Kidney (tissue), 14 donors: ENCODE data around the gene KCNC3. TPM values are rescaled to one million over a fixed set of nuclear protein-coding genes. Genes with fewer than 3 reads are reported as not detected.

Experiments used
- DNase-seq, 5 donors: peaks; one replicate each; pipeline ENCODE4 v3.0.0-alpha.2; 2013 to 2020
- FAIRE-seq: peaks from 2 replicates; lab custom pipeline; 2012; peaks lifted over from hg19 to GRCh38; lab: Jason Lieb, UNC
- H3K27ac ChIP-seq, 2 donors: one replicate each; pipeline ENCODE4 v1.7.0; 2013; ENCODE audit warnings: low read depth in 2 of 2, low read length in 2 of 2, inconsistent platforms in 1 of 2
- H3K27me3 ChIP-seq: one replicate; pipeline ENCODE4 v1.7.1; 2013; ENCODE audit warnings: low read length, inconsistent platforms; ENCODE audit not compliant: control insufficient read depth, insufficient read depth
- H3K36me3 ChIP-seq, 3 donors: one replicate each; pipeline versions ENCODE4 v1.7.0 to v1.7.1; 2013; ENCODE audit warnings: low read length in 3 of 3, control low read depth in 1 of 3, inconsistent platforms in 1 of 3; ENCODE audit not compliant: insufficient read depth in 3 of 3, control insufficient read depth in 2 of 3
- H3K4me1 ChIP-seq, 3 donors: one replicate each; pipeline versions ENCODE4 v1.7.0 to v1.7.1; 2013; ENCODE audit warnings: low read length in 3 of 3, inconsistent platforms in 1 of 3, low read depth in 1 of 3; ENCODE audit not compliant: control insufficient read depth in 2 of 3, insufficient read depth in 2 of 3
- H3K4me3 ChIP-seq, 3 donors: one replicate each; pipeline versions ENCODE4 v1.7.0 to v1.8.1; 2013; ENCODE audit warnings: low read length in 3 of 3, control low read depth in 1 of 3, inconsistent platforms in 1 of 3
- H3K9ac ChIP-seq, 3 donors: one replicate each; pipeline versions ENCODE4 v1.7.0 to v1.7.1; 2013; ENCODE audit warnings: low read length in 3 of 3, control low read depth in 1 of 3, inconsistent platforms in 1 of 3
- H3K9me3 ChIP-seq, 3 donors: one replicate each; pipeline versions ENCODE4 v1.7.0 to v1.7.1; 2013; ENCODE audit warnings: low read length in 3 of 3, control low read depth in 1 of 3, inconsistent platforms in 1 of 3; ENCODE audit not compliant: control insufficient read depth in 2 of 3, insufficient read depth in 1 of 3
- CTCF ChIP-seq: IDR thresholded peaks from 3 replicates; pipeline ENCODE4 v1.5.1; 2012; ENCODE audit warnings: mild to moderate bottlenecking, moderate library complexity, borderline replicate concordance; ENCODE audit not compliant: insufficient read depth; ENCODE audit errors: extremely low read depth
- intact Hi-C: fragments of 100-400 bp; cut with DNase I; formaldehyde crosslinking; loops from one replicate; pipeline ENCODE4 v1.11.1; 2022
- polyA plus RNA-seq: library from polyadenylated mRNA; stranded (reverse); fragments of 350-450 nt; fragmentation: Illumina TruSeq; extraction: RNeasy Lipid Tissue Mini Kit (QIAGEN cat#74804); gene quantifications from one replicate; pipeline ENCODE4 v1.2.3, GENCODE V29; 2014; ENCODE audit warnings: low read depth, low replicate concordance; ENCODE audit not compliant: insufficient read depth
- total RNA-seq: library from RNA; stranded (reverse); fragmentation: NEBNext Ultra II Directional; extraction: Animal tissue kit (Norgen Biotek cat#: 25700); gene quantifications from one replicate; pipeline ENCODE4 v1.2.1, GENCODE V29; 2021
- donor health status: control.
- donor health status: control.
- donor health status: control.
- donor health status: control.
- donor health status: control.
- donor health status: DM: yes; HTN: yes; CAD: no.
- donor health status: Normal renal cell carcinoma (clear cell type).

Gene KCNC3
- total and polyA plus RNA-seq, 2 donors from 2014 or later = 9.1 to 31.0 TPM

GRCh38 chr19:50320596-50320995, 8.6 kb downstream of the KCNC3 start:
- DNase-seq = no peak
- Histone ChIP-seq H3K4me3 (no peak overlapping the region), H3K36me3 (no peaks in the 10 kb centered on the region), H3K4me1 (no peaks in the 10 kb centered on the region), H3K9ac (no peak overlapping the region), H3K9me3 (no peaks in the 10 kb centered on the region), H3K27ac (no peak overlapping the region), H3K27me3 (no peaks in the 10 kb centered on the region)
- intact Hi-C loops = no loop called here
- no peak for FAIRE-seq
- no peak for TF ChIP-seq CTCF

GRCh38 chr19:50320051-50320450, 9.1 kb downstream of the KCNC3 start:
- DNase-seq = no peak
- no peak for FAIRE-seq
- Histone ChIP-seq H3K27ac (no peak overlapping the region), H3K9ac (no peak overlapping the region), H3K36me3 (no peaks in the 10 kb centered on the region), H3K27me3 (peaks cover under 1% of the 10 kb centered on the region), H3K4me3 (no peak overlapping the region), H3K9me3 (no peaks in the 10 kb centered on the region), H3K4me1 (no peaks in the 10 kb centered on the region)
- intact Hi-C loops = no loop called here
- TF ChIP-seq CTCF = no peak

- intact Hi-C loops = no loop called here
- no peak for FAIRE-seq
- H3K27me3 ChIP-seq = peaks cover 3% of the 10 kb centered on the region
- H3K36me3 ChIP-seq = no peaks in the 10 kb centered on the region
- H3K4me1 ChIP-seq = no peaks in the 10 kb centered on the region
- TF ChIP-seq CTCF = no peak
- DNase-seq = no peak
- H3K9me3 ChIP-seq = no peaks in the 10 kb centered on the region
- no peak overlapping the region for H3K9ac ChIP-seq
- H3K4me3 ChIP-seq = no peak overlapping the region
- no peak overlapping the region for H3K27ac ChIP-seq
Measured at GRCh38 chr19:50319156-50319555, 10.0 kb downstream of the KCNC3 start.

GRCh38 chr19:50318438-50318837, 10.7 kb downstream of the KCNC3 start:
- H3K9ac ChIP-seq = no peak overlapping the region
- H3K9me3 ChIP-seq = no peaks in the 10 kb centered on the region
- no peak for TF ChIP-seq CTCF
- no peak overlapping the region for H3K27ac ChIP-seq
- intact Hi-C loops = no loop called here
- DNase-seq = no peak
- no peaks in the 10 kb centered on the region for H3K36me3 ChIP-seq
- H3K4me3 ChIP-seq = no peak overlapping the region
- FAIRE-seq = no peak
- H3K4me1 ChIP-seq = no peaks in the 10 kb centered on the region
- peaks cover 4% of the 10 kb centered on the region for H3K27me3 ChIP-seq
